RWPE2 (cell line): ENCODE measurements around the gene S1PR2.
"Not testable (repeated sequence)": the region's sequence is repeated elsewhere in the genome, so short reads cannot be mapped to it uniquely, and the experiment has no call there.

ENCODE experiments used
- ATAC-seq: fragments of 200-7000 bp; cut with Tn5 transposase; 3 replicates; pipeline ENCODE4 v1.9.1; 2021; ENCODE audit warnings: low read depth
- DNase-seq: peaks from one replicate; pipeline ENCODE4 v3.0.0-alpha.2; 2020; ENCODE audit warnings: low spot score
- H3K27ac ChIP-seq: fragments of 450-650 bp; 2 replicates; pipeline ENCODE4 v1.5.1; 2017; ENCODE audit warnings: mild to moderate bottlenecking; ENCODE audit not compliant: poor library complexity, severe bottlenecking
- H3K27me3 ChIP-seq: fragments of 250-450 bp; sonication (Bioruptor Pico); 2 replicates; pipeline ENCODE4 v1.5.1; 2021; ENCODE audit warnings: mild to moderate bottlenecking, moderate library complexity; ENCODE audit not compliant: insufficient read depth, poor library complexity, severe bottlenecking
- H3K36me3 ChIP-seq: fragments of 250-450 bp; sonication (Bioruptor Pico); 2 replicates; pipeline ENCODE4 v1.5.1; 2020; ENCODE audit warnings: low read depth, mild to moderate bottlenecking, moderate library complexity
- H3K4me1 ChIP-seq: fragments of 250-450 bp; sonication (Bioruptor Pico); 2 replicates; pipeline ENCODE4 v1.5.1; 2021; ENCODE audit warnings: mild to moderate bottlenecking, moderate library complexity; ENCODE audit not compliant: insufficient read depth, poor library complexity, severe bottlenecking
- H3K4me3 ChIP-seq: fragments of 250-450 bp; sonication (Bioruptor Pico); 2 replicates; pipeline ENCODE4 v1.5.1; 2021; ENCODE audit warnings: mild to moderate bottlenecking, moderate library complexity; ENCODE audit not compliant: severe bottlenecking
- H3K9me3 ChIP-seq: fragments of 250-450 bp; sonication (Bioruptor Pico); 2 replicates; pipeline ENCODE4 v1.5.1; 2021; ENCODE audit warnings: mild to moderate bottlenecking, moderate library complexity; ENCODE audit not compliant: severe bottlenecking
- TF ChIP-seq, protein P1 (sequence below): fragments of 450-650 bp; IDR thresholded peaks from one replicate; pipeline ENCODE4 v1.5.1; 2017; ENCODE audit warnings: mild to moderate bottlenecking, moderate library complexity; ENCODE audit not compliant: poor library complexity, severe bottlenecking

The S1PR2 gene

DNA sequence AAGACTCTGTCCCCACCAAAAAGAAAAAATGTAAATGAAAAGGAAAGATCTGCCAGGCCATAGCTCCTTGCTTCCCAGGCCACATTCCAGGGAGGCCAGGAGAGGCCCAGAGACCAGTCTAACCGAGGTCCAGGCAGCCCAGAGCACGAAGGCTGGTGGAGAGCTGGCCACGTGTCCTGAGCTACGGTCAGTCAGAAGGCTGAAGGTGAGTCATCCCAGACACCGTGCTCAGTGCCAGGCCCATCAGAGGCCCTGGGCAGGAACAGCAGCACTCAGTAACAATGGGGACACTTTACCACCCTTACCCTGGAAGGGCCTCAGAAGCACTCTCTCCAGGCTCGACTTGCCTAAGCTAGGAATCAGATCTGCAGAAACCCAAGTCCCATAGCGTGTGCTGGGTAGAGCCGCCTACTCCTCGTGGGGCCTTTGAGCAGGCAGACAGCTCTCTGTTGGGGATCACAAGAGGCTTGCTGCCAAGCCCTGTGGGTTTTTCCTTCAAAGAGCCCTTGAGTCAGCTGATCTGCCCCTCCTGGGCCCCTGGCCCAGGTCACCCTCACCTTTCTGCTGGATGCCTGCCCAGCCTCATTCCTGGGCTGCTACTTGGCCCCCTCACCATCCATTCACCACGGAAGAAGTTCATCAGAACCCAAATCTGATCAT lies 24.8 kb downstream of the S1PR2 start:
- H3K9me3 ChIP-seq, result no peaks in the 10 kb centered on the region
- H3K27me3 ChIP-seq, result no peaks in the 10 kb centered on the region
- no peak overlapping the region for H3K27ac ChIP-seq
- ATAC-seq (peak; percentile 21; the same call in 1 of the 3 replicates), DNase-seq (no peak)
- no peaks in the 10 kb centered on the region for H3K4me1 ChIP-seq
- H3K4me3 ChIP-seq, result no peak overlapping the region
- H3K36me3 ChIP-seq, result no peaks in the 10 kb centered on the region
- TF ChIP-seq, protein P1, sequence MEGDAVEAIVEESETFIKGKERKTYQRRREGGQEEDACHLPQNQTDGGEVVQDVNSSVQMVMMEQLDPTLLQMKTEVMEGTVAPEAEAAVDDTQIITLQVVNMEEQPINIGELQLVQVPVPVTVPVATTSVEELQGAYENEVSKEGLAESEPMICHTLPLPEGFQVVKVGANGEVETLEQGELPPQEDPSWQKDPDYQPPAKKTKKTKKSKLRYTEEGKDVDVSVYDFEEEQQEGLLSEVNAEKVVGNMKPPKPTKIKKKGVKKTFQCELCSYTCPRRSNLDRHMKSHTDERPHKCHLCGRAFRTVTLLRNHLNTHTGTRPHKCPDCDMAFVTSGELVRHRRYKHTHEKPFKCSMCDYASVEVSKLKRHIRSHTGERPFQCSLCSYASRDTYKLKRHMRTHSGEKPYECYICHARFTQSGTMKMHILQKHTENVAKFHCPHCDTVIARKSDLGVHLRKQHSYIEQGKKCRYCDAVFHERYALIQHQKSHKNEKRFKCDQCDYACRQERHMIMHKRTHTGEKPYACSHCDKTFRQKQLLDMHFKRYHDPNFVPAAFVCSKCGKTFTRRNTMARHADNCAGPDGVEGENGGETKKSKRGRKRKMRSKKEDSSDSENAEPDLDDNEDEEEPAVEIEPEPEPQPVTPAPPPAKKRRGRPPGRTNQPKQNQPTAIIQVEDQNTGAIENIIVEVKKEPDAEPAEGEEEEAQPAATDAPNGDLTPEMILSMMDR, result no peak

DNA sequence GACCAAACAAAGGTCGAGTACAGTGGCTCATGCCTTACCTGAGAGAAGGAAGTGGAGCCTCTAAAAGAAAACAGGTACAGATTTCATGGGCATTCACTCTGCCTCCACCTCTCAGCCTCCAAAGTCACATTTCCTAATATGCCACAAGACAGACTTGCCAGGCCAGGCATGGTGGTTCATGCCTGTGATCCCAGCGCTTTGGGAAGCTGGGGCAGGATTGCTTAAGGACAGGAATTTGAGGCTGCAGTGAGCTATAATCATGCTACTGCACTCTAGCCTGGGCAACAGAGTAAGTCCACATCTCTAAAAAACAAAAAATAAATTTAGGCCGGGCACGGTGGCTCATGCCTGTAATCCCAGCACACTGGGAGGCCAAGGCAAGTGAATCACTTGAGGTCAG lies 25.5 kb downstream of the S1PR2 start:
- H3K27me3 ChIP-seq, result no peaks in the 10 kb centered on the region
- ATAC-seq (no peak), DNase-seq (no peak)
- no peak overlapping the region for H3K4me3 ChIP-seq
- TF ChIP-seq, protein P1, result no peak
- H3K36me3 ChIP-seq, result no peaks in the 10 kb centered on the region
- H3K9me3 ChIP-seq, result no peaks in the 10 kb centered on the region
- no peaks in the 10 kb centered on the region for H3K4me1 ChIP-seq
- no peak overlapping the region for H3K27ac ChIP-seq

DNA sequence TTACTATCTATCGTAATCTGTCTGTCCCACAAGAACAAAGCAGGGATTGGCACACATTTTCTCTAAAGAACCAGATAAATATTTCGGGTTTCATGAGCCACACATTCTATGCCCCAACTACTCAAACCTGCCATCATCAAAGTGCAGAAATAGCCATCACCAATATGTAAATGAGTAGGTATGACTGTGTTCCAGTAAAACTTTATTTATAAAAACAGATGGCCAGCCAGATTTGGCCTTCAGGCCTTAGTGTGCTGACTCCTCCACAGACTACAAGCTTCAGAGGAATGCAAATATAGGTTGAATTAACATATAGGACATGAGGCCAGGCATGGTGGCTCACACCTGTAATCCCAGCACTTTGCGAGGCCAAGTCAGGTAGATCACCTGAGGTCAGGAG lies 27.4 kb downstream of the S1PR2 start:
- TF ChIP-seq, protein P1, result no peak
- Histone ChIP-seq H3K9me3 (no peaks in the 10 kb centered on the region), H3K4me3 (no peak overlapping the region), H3K4me1 (no peaks in the 10 kb centered on the region), H3K36me3 (no peaks in the 10 kb centered on the region), H3K27ac (no peak overlapping the region), H3K27me3 (no peaks in the 10 kb centered on the region)
- ATAC-seq (no peak), DNase-seq (no peak)

DNA sequence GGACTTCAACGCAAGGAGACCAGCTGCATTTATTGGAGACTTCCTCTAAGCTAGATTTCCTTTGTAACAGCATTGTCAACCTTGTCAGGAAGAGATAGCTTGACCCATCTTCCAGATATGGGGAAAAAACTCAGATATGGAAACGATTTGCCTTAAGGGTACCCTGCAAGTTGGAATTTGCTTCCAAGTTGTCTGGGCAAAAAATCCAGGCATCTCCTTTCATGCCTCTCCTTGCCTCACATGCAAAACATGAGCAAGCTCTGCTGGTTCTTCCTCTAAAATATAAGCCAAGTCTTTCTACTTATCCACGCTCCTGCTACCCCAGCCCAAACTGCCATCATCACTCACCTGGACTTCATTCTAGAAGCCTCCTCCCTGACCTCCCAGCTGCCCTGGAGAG lies 30.0 kb downstream of the S1PR2 start:
- Histone ChIP-seq H3K36me3 (no peaks in the 10 kb centered on the region), H3K4me1 (no peaks in the 10 kb centered on the region), H3K27me3 (no peaks in the 10 kb centered on the region), H3K4me3 (no peak overlapping the region), H3K9me3 (no peaks in the 10 kb centered on the region), H3K27ac (no peak overlapping the region)
- TF ChIP-seq, protein P1, result no peak
- DNase-seq (no peak), ATAC-seq (no peak)

DNA sequence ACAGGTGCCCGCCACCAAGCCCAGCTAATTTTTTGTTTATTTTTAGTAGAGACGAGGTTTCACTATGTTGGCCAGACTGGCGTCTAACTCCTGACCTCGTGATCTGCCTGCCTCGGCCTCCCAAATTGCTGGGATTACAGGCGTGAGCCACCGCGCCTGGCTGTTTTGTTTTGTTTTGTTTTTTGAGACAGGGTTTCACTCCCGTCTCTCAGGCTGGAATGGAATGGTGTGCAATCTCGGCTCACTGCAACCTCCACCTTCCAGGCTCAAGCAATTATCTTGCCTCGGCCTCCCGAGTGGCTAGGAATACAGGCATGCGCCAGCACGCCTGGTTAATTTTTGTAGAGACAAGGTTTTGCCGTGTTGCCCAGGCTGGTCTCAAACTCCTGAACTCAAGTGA lies 31.0 kb downstream of the S1PR2 start:
- not testable (repeated sequence) for H3K4me3 ChIP-seq, H3K4me1 ChIP-seq

DNA sequence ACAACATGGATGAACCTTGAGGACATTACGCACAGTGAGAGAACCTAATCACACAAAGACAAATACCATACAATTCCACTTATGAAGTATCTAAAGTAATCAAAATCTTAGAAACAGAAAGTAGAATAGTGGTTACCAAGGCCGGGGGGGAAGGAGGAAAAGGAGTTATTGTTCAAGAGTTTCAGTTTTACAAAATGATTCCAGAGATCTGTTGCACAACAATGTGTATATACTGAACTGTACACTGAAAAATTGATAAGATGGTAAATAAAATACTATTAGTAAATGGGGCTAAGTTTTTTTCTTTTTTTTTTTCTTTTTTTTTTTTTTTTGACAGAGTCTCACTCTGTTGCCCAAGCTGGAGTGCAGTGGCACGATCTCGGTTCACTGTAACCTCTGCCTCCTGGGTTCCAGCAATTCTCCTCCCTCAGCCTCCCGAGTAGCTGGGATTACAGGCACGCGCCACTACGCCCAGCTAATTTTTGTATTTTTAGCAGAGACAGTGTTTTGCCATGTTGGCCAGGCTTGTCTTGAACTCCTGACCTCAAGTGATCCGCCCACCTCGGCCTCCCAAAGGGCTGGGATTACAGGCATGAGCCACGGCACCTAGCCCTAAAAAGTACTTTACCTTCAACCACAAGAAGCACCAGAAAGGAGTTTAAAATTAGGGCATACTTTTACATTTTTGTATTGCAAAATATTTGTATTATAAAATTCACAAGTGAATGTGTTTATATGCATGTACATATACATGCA lies 32.1 kb downstream of the S1PR2 start:
- not testable (repeated sequence) for H3K9me3 ChIP-seq, H3K36me3 ChIP-seq, H3K27ac ChIP-seq, DNase-seq, ATAC-seq, H3K4me1 ChIP-seq, H3K27me3 ChIP-seq, H3K4me3 ChIP-seq

More for the DNA sequence above, 31.0 kb downstream of the S1PR2 start:
- H3K36me3 ChIP-seq, H3K27ac ChIP-seq, ATAC-seq, H3K27me3 ChIP-seq, H3K9me3 ChIP-seq, DNase-seq: not testable (repeated sequence)
